IgD-negative memory B cell (primary cell): ENCODE data around the gene OSBPL6. TPM values are rescaled to one million over a fixed set of nuclear protein-coding genes. Genes with fewer than 3 reads are reported as not detected.
"Not testable (repeated sequence)": the region's sequence is repeated elsewhere in the genome, so short reads cannot be mapped to it uniquely, and the experiment has no call there.

Source experiments
- H3K27ac Mint-ChIP-seq, 3 donors: one replicate each; pipeline ENCODE4 v1.8.0; 2020 to 2022; ENCODE audit warnings: mild to moderate bottlenecking in 3 of 3, mixed read lengths in 3 of 3, moderate library complexity in 1 of 3
- H3K27me3 Mint-ChIP-seq: one replicate; pipeline ENCODE4 v1.8.0; 2021; ENCODE audit warnings: mixed read lengths
- H3K36me3 Mint-ChIP-seq: one replicate; pipeline ENCODE4 v1.8.0; 2020; ENCODE audit warnings: mild to moderate bottlenecking, mixed read lengths
- H3K4me1 Mint-ChIP-seq, 3 donors: one replicate each; pipeline ENCODE4 v1.8.0; 2020 to 2022; ENCODE audit warnings: mixed read lengths in 3 of 3, mild to moderate bottlenecking in 1 of 3
- H3K4me3 Mint-ChIP-seq, 4 donors: one replicate each; pipeline ENCODE4 v1.8.0; 2020 to 2022; ENCODE audit warnings: mild to moderate bottlenecking in 4 of 4, mixed read lengths in 4 of 4, moderate library complexity in 3 of 4
- H3K9me3 Mint-ChIP-seq, 3 donors: one replicate each; pipeline ENCODE4 v1.8.0; 2020 to 2021; ENCODE audit warnings: mixed read lengths in 3 of 3, mild to moderate bottlenecking in 1 of 3
- polyA plus RNA-seq: library from polyadenylated mRNA; unstranded; fragments of 300-500 nt; fragmentation: Illumina TruSeq; gene quantifications from one replicate; pipeline ENCODE4 v1.2.3, GENCODE V29; 2021

OSBPL6 gene
- polyA plus RNA-seq, 1 donor from 2014 or later = not detected

DNA sequence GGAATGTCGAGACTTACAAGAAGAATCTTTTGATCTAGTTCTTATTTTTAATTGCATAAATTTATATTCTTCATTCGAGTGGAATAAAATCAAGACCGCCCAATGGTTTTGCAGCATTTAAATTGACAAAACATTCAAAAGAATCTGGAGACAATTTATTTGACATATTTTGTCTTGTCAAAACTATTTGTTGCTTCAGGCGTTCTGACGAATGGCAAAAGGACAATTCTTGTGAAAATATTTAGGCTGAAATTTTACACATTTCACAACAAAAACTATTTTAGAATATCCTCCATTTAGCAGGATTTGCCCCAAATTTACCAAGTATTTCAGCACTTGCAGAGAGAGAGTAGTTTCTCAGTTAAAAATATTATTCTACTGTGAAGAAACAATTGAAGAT lies 214.9 kb downstream of the OSBPL6 start:
- H3K4me1 Mint-ChIP-seq = peaks cover 11 to 15% (median 13%) of the 10 kb centered on the region in 3 donors
- no peaks in the 10 kb centered on the region for H3K9me3 Mint-ChIP-seq
- H3K27ac Mint-ChIP-seq = no peak overlapping the region
- no peaks in the 10 kb centered on the region for H3K27me3 Mint-ChIP-seq
- H3K36me3 Mint-ChIP-seq = no peaks in the 10 kb centered on the region
- H3K4me3 Mint-ChIP-seq = no peak overlapping the region

- peaks cover 18 to 23% (median 19%) of the 10 kb centered on the region in 3 donors for H3K4me1 Mint-ChIP-seq
- H3K27me3 Mint-ChIP-seq = no peaks in the 10 kb centered on the region
- no peaks in the 10 kb centered on the region for H3K36me3 Mint-ChIP-seq
- no peaks in the 10 kb centered on the region for H3K9me3 Mint-ChIP-seq
- H3K27ac Mint-ChIP-seq = peak overlapping the region in 1 of 3 donors; percentile 50
- H3K4me3 Mint-ChIP-seq = peak overlapping the region in 3 of 4 donors; percentile 4 to 79 (median 70)
These were observed 217.7 kb downstream of the OSBPL6 start for GRCh38 chr2:178412047-178412446.

DNA sequence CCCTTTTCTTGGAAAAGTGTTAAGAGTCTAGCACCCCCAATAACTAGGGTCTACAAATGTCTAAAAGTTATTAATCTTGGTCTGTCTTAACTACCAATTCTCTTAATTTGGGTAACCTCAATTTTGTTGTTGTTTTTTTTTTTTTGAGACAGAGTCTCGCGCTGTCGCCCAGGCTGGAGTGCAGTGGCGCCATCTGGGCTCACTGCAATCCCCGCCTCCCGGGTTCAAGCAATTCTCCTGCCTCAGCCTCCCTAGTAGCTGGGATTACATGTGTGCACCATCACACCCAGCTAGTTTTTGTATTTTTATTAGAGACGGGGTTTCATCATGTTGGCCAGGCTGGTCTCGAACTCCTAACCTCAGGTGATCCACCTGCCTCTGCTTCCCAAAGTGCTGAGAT lies 218.1 kb downstream of the OSBPL6 start:
- not testable (repeated sequence) for H3K36me3 Mint-ChIP-seq, H3K27ac Mint-ChIP-seq, H3K27me3 Mint-ChIP-seq, H3K9me3 Mint-ChIP-seq
- Mint-ChIP-seq H3K4me3 (peak overlapping the region; percentile 79 to 98 (median 90)), H3K4me1 (peaks cover 18 to 23% (median 19%) of the 10 kb centered on the region in 3 donors)

DNA sequence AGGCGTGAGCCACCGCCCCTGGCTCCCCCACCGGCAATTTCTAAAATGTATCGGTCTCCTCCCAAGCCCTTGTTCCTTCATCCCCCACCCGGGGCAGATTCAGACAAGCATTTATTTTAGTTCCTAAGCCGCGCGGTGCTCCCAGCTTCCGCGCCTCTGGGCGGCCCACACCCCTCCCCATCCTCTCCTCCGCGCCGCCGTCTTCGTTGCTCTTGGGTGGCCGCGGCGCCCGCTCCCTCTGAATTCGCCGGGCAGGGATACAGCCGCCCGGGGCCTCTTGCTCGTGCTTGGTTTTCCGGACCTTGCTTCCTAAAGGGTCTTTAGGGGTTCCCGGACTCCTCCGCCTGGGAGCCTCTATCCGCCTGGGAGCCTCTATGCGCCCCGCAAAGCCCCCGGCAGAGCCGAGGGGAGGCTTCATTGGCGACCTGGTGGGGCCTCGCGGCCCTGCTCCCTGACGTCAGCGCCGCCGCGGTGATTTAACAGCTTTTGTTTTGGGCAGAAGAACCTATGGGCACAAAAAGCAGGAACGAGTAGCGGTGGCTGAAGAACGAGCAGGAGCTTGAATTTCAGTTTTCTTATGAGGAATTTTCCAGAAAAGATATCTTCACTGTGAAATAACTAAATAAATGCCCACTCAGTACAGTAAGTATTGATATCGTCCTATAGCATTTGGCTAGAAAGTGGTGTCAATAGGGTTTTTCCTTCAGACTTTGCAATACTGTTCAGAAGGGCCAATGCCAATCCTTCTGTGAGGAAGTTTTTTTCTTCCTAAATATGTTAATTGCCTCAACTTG lies 219.4 kb downstream of the OSBPL6 start:
- Mint-ChIP-seq H3K27ac (peak overlapping the region; percentile 5 to 97 (median 96)), H3K9me3 (no peaks in the 10 kb centered on the region), H3K36me3 (no peaks in the 10 kb centered on the region), H3K4me3 (peak overlapping the region; percentile 79 to 98 (median 90)), H3K27me3 (no peaks in the 10 kb centered on the region), H3K4me1 (peaks cover 18 to 23% (median 19%) of the 10 kb centered on the region in 3 donors)

GRCh38 chr2:178414266-178415247 lies 220.2 kb downstream of the OSBPL6 start:
- Mint-ChIP-seq H3K4me1 (peaks cover 18 to 23% (median 19%) of the 10 kb centered on the region in 3 donors), H3K27ac (peak overlapping the region; percentile 5 to 97 (median 96)), H3K9me3 (no peaks in the 10 kb centered on the region), H3K27me3 (no peaks in the 10 kb centered on the region), H3K36me3 (no peaks in the 10 kb centered on the region), H3K4me3 (peak overlapping the region; percentile 79 to 98 (median 90))

DNA sequence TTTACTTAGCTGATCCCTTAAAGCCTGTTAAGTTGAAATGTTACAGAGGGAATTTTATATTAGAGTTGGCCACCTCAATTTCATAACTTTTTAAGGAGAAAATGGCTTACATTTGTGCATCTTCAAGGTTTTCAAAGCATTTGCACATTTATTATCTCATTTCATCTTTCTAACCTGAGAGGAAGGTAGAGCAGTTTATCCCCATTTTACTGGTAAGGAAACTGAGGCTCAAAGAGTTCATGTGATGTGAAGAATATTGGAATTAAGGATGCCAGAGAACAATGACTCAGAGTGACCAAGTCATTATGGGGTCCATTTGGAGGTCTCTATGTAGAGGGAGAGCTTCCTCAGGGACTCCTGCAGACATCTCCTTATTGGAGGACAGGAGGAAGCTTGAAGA lies 221.7 kb downstream of the OSBPL6 start:
- Mint-ChIP-seq H3K27ac (no peak overlapping the region), H3K27me3 (no peaks in the 10 kb centered on the region), H3K36me3 (no peaks in the 10 kb centered on the region), H3K4me1 (peaks cover 18 to 25% (median 19%) of the 10 kb centered on the region in 3 donors), H3K9me3 (no peaks in the 10 kb centered on the region), H3K4me3 (no peak overlapping the region)

DNA sequence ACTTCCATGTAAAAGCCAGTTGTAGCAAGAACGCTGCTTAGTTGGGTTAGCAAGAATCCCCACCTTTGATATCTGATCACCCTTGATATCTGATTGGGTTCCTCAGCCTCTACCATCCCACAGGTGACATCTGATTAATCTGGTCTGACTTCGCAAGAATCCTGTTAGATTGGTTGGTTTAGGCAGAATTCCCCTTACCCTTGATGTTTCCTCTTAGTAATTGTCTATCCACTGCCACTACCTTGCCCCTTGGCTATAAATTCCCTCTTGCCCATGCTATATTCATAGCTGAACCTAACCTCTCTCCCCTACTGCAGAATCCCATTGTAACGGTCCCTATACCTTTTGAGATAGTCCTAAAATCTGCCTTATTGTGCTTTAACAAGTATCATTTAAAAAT lies 223.6 kb downstream of the OSBPL6 start:
- Mint-ChIP-seq H3K9me3 (no peaks in the 10 kb centered on the region), H3K27ac (no peak overlapping the region), H3K4me1 (peaks cover 17 to 24% (median 19%) of the 10 kb centered on the region in 3 donors), H3K36me3 (no peaks in the 10 kb centered on the region), H3K4me3 (peak overlapping the region in 1 of 4 donors; percentile 27), H3K27me3 (no peaks in the 10 kb centered on the region)

- Mint-ChIP-seq H3K36me3 (no peaks in the 10 kb centered on the region), H3K27me3 (no peaks in the 10 kb centered on the region), H3K9me3 (no peaks in the 10 kb centered on the region), H3K4me3 (no peak overlapping the region), H3K4me1 (peaks cover 12 to 19% (median 15%) of the 10 kb centered on the region in 3 donors), H3K27ac (no peak overlapping the region)
These were observed 224.1 kb downstream of the OSBPL6 start for GRCh38 chr2:178418426-178418825.

DNA sequence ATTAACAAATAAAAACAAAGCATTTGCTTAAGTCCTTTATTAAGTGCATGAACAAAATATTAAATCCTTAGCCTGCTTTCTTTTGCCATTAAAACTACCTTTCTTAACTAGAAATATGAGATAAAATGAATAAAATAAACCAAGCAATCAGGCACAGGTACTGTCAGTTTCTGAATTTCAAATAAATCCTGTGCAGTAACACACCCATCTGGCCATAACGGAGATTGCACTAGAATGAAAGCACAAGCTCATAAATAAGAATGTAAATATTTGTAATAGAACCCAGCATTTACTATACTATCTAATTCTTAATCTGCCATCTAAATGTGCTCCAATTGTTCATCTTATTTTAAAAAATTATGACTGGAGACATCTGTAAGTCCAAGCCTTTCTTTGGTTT lies 224.8 kb downstream of the OSBPL6 start:
- H3K27ac Mint-ChIP-seq = no peak overlapping the region
- no peak overlapping the region for H3K4me3 Mint-ChIP-seq
- no peaks in the 10 kb centered on the region for H3K9me3 Mint-ChIP-seq
- H3K4me1 Mint-ChIP-seq = peaks cover 8 to 12% (median 10%) of the 10 kb centered on the region in 3 donors
- no peaks in the 10 kb centered on the region for H3K27me3 Mint-ChIP-seq
- no peaks in the 10 kb centered on the region for H3K36me3 Mint-ChIP-seq

DNA sequence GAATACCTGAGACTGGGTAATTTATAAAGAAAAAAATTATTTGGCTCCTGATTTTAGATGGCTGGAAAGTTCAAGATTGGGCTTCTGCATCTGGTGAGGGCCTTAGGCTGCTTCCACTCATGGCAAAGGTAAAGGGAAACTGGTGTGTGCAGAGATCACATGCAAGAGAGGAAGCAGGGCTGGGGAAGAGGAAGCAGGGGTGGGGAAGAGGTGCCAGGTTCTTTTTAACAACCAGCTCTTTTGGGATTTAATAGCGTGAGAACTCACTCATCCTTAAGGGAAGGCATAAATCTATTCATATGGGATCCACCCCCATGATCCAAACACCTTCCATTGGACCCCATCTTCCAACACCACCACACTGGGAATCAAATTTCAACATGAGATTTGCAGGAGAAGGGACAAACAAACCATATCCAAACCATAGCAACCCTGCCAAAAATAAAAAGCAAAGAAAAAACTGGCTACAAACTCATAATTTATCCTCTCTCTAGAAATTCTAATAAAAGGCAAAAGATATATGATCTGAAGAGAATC lies 226.2 kb downstream of the OSBPL6 start:
- Mint-ChIP-seq H3K4me1 (peaks cover 0 to 2% (median 0%) of the 10 kb centered on the region in 3 donors), H3K4me3 (no peak overlapping the region), H3K36me3 (no peaks in the 10 kb centered on the region), H3K27ac (no peak overlapping the region), H3K9me3 (peaks cover 2 to 13% (median 4%) of the 10 kb centered on the region in 3 donors), H3K27me3 (no peaks in the 10 kb centered on the region)

- H3K9me3 Mint-ChIP-seq = peaks cover 4 to 19% (median 7%) of the 10 kb centered on the region in 3 donors
- no peak overlapping the region for H3K4me3 Mint-ChIP-seq
- H3K27ac Mint-ChIP-seq = no peak overlapping the region
- H3K27me3 Mint-ChIP-seq = no peaks in the 10 kb centered on the region
- peaks cover 0 to 2% (median 0%) of the 10 kb centered on the region in 3 donors for H3K4me1 Mint-ChIP-seq
- H3K36me3 Mint-ChIP-seq = no peaks in the 10 kb centered on the region
These were observed 227.8 kb downstream of the OSBPL6 start for GRCh38 chr2:178422097-178422496.

GRCh38 chr2:178423746-178424145 lies 229.4 kb downstream of the OSBPL6 start:
- H3K4me1 Mint-ChIP-seq, H3K4me3 Mint-ChIP-seq, H3K27me3 Mint-ChIP-seq, H3K36me3 Mint-ChIP-seq: not testable (repeated sequence)
- peak overlapping the region in 1 of 3 donors; percentile 79 for H3K27ac Mint-ChIP-seq
- peaks cover 4 to 19% (median 7%) of the 10 kb centered on the region in 3 donors for H3K9me3 Mint-ChIP-seq

- Mint-ChIP-seq H3K27ac (no peak overlapping the region), H3K9me3 (peaks cover 4 to 19% (median 7%) of the 10 kb centered on the region in 3 donors), H3K36me3 (peaks cover 5% of the 10 kb centered on the region), H3K4me1 (peaks cover 0 to 2% (median 0%) of the 10 kb centered on the region in 3 donors), H3K27me3 (no peaks in the 10 kb centered on the region), H3K4me3 (no peak overlapping the region)
These were observed 231.0 kb downstream of the OSBPL6 start for GRCh38 chr2:178425255-178425827.

DNA sequence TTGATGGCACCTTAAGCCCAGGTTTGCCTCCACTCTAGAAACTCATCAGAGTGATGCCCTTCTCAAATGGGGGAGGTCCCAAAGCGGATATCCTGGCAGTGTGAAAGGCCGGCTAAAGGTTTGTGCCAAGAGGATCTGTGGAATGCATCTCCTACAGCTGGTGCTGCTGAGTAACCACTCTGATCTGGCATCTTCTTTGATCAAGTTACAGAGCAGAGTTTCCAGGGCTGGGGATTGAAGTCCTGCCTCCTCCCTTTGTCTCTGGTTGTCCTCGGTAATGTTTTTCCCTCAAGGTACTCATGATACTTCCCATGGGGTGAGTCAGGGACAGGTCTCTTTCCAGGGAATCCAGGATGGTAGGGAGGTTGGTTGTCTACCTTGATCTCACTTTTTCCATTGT lies 232.1 kb downstream of the OSBPL6 start:
- peaks cover 4 to 19% (median 7%) of the 10 kb centered on the region in 3 donors for H3K9me3 Mint-ChIP-seq
- H3K36me3 Mint-ChIP-seq = peaks cover 5% of the 10 kb centered on the region
- no peak overlapping the region for H3K27ac Mint-ChIP-seq
- H3K4me3 Mint-ChIP-seq = no peak overlapping the region
- no peaks in the 10 kb centered on the region for H3K27me3 Mint-ChIP-seq
- H3K4me1 Mint-ChIP-seq = no peaks in the 10 kb centered on the region
